Breast epithelium (tissue), 3 donors: ENCODE results near the gene GNAT2.

Source experiments
- POLR2A ChIP-seq: fragments of 450-650 bp; IDR thresholded peaks from one replicate; pipeline ENCODE4 v1.6.1; 2016; ENCODE audit warnings: antibody characterized with exemption, mild to moderate bottlenecking, moderate library complexity
- POLR2AphosphoS5 ChIP-seq, 3 donors: sonication (generic); formaldehyde crosslinking; IDR thresholded peaks; one replicate each; pipeline ENCODE4 v1.6.1; 2017; ENCODE audit warnings: antibody characterized with exemption in 3 of 3
- TF ChIP-seq, protein P1 (sequence below), 3 donors: fragments of 450-650 bp; IDR thresholded peaks; one replicate each; pipeline ENCODE4 v1.5.1; 2016 to 2017; ENCODE audit warnings: antibody characterized with exemption in 3 of 3, mild to moderate bottlenecking in 3 of 3, moderate library complexity in 3 of 3

DNA sequence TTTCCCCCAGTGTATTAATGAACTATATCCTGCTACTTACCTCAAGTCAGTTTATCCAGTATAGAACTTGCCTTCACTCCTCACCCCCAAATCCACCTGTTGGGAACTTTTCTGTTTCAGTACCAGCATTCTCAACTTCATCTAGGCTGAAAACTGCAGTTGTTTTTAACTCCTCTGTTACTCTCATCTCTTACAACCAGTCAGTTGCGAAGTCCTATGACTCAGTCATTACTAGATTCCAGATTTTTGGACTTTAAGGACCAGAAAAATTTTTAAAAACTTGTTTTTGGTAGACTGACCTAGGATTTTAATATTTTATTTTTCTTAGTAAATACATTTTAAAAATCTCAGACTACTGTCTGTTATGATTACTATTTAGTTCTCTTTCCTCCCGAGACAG, 62.9 kb downstream of the GNAT2 start:
- TF ChIP-seq, protein P1, sequence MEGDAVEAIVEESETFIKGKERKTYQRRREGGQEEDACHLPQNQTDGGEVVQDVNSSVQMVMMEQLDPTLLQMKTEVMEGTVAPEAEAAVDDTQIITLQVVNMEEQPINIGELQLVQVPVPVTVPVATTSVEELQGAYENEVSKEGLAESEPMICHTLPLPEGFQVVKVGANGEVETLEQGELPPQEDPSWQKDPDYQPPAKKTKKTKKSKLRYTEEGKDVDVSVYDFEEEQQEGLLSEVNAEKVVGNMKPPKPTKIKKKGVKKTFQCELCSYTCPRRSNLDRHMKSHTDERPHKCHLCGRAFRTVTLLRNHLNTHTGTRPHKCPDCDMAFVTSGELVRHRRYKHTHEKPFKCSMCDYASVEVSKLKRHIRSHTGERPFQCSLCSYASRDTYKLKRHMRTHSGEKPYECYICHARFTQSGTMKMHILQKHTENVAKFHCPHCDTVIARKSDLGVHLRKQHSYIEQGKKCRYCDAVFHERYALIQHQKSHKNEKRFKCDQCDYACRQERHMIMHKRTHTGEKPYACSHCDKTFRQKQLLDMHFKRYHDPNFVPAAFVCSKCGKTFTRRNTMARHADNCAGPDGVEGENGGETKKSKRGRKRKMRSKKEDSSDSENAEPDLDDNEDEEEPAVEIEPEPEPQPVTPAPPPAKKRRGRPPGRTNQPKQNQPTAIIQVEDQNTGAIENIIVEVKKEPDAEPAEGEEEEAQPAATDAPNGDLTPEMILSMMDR (IDR thresholded peaks at IDR 0.05): no peak
- TF ChIP-seq POLR2AphosphoS5 (IDR thresholded peaks at IDR 0.05): no peak
- no peak for TF ChIP-seq POLR2A
